T-helper 2 cell (primary cell): Measurements from ENCODE around the gene DMXL2.
"Not testable (repeated sequence)": the region's sequence is repeated elsewhere in the genome, so short reads cannot be mapped to it uniquely, and the experiment has no call there.

Experiments used
- DNase-seq, 5 experiments: peaks; one replicate each; pipeline versions ENCODE4 v3.0.0 to v3.0.0-alpha.2; 2012 to 2022

DMXL2 gene

DNA sequence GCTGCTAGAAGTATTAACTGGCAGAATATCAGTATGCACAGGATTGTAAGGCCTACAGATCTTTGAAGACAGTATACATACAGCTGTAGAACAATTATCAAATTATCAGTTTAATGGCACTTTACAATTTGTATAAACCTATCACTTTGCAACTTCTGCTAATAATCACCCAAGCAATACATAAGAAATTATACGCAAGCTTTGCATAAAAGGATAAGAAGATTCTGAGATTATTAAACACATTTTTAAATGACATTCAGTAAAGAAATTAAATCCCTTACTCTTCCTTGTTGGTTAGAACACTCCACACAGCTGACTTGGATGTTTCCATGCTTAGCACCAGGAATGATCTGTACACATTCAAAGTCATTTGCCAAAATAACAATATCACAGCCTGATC lies 46.8 kb downstream of the DMXL2 start:
- no peak for DNase-seq

DNA sequence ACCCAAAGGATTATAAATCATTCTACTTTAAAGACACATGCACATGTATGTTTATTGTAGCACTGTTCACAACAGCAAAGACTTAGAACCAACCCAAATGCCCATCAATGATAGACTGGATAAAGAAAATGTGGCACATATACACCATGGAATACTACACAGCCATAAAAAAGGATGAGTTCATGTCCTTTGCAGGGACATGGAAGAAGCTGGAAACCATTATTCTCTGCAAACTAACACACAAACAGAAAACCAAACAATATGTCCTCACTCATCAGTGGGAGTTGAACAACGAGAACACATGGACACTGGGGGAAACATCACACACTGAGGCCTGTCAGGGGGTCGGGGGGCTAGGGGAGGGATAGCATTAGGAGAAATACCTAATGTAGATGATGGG lies 49.2 kb downstream of the DMXL2 start:
- DNase-seq: not testable (repeated sequence)

DNA sequence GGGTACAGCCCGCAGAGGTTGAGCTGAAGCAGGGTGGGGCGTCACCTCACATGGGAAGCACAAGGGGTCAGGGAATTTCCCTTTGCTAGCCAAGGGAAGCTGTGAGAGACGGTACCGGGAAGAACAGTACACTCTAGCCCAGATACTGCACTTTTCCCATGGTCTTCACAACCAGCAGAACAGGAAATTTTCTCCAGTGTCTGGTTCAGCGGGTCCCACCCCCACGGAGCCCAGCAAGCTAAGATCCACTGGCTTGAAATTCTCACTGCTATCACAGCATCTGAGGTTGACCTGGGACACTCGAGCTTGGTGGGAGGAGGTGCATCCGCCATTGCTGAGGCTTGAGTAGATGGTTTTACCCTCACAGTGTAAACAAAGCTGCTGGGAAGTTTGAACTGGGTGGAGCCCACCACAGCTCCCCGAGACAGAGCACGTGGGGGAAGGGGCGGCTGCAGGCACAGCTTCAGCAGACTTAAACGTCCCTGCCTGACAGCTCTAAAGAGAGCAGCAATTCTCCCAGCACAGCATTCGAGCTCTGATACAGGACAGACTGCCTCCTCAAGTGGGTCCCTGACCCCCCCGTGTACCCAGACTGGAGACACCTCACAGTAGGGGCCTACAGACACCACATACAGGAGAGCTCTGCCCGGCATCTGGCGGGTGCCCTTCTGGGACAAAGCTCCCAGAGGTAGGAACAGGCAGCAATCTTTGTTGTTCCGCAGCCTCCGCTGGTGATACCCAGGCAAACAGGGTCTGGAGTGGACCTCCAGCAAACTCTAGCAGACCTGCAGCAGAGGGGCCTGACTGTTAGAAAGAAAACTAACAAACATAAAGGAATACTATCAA lies 53.4 kb downstream of the DMXL2 start:
- DNase-seq: not testable (repeated sequence)

DNA sequence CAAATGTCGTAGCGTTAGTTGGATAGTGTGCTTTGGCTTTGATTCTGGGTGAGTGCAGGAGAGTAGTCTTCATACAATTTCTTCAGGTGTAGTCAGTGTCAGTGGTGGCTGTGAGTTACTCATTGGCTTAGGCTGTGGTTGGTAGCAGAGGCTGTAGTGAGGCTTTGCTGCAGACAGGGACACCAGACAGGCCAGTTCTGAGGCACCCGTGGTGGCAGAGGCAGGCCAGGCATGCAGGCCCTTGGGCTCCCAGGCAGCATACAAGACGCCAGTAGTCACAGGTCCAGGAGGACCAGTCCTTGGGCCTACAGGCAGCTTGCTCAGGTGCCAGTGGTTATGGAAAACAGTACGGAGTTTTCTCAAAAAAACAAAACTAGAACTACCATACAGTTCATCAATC lies 61.3 kb downstream of the DMXL2 start:
- DNase-seq: no peak

DNA sequence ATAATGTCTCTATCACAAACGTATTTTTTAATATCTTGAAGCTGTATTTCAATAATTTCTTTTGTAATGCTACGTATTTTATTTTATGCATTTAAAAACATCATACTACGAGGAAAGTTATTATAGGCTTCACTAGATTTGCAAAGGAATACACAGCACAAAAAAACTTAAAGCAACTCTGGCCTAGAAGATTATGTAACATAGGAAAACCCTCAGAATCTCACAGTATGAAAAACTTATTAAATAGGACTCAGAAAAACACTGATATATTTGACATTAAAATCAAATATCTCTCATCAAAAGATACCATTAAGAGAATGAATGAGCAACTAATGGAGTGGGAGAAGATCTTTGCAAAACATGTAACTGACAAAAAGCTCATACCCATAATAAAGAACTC lies 63.7 kb downstream of the DMXL2 start:
- DNase-seq: no peak

DNA sequence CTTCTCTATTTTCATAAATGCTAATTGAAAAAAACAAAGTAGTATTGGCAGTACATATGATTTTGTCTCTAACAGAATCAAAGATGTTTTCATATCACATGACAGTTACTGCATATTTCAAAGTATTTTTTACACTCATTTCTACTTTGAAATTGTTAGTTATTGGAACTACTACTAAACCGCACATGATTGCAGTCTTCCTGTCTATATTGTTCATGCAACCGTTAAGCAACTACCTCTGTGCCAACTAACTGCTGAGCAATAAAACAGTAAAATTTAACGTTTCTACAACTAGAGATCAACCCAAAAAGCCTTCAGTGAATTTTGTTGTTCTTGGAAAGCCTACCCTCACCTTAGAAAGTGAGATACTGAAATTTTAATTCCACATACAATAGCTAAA lies 64.2 kb downstream of the DMXL2 start:
- DNase-seq: no peak

DNA sequence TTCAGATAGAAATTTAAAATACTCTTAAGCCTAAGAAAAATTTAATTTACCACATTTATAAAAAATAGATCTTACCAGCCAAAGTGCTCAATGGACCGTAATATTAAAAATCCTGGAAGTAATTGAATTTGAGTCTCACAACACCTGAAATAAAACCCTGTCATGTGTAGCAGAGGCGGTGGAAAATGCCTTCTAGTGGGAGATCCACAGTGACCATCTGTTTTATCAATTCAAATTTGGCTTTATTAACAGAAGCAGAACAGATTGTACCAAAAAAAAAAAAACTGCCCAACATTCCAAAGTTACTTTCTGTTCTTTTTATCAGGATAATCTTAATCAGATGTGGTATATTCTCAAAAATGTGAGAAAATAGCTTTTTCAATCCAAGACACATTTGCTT lies 71.7 kb downstream of the DMXL2 start:
- no peak for DNase-seq

DNA sequence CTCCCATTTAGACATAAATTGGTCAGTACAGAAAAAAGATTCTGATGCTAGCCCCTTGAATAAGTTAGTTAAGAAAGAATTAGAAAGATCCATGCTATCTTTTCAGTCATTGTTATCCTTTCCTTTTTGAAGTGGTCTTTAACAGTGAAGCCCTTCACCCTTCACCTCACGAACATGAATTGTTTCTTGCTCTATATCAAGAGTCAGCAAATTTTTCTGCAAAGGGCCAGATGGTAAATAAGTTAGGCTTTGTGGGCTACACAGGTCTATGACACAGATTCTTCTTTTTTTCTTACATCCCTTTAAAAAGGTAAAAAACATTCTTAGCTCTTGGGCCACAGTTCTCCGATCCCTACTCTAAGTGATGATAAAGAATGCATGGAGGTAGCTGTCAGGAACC lies 74.9 kb downstream of the DMXL2 start:
- DNase-seq: no peak

DNA sequence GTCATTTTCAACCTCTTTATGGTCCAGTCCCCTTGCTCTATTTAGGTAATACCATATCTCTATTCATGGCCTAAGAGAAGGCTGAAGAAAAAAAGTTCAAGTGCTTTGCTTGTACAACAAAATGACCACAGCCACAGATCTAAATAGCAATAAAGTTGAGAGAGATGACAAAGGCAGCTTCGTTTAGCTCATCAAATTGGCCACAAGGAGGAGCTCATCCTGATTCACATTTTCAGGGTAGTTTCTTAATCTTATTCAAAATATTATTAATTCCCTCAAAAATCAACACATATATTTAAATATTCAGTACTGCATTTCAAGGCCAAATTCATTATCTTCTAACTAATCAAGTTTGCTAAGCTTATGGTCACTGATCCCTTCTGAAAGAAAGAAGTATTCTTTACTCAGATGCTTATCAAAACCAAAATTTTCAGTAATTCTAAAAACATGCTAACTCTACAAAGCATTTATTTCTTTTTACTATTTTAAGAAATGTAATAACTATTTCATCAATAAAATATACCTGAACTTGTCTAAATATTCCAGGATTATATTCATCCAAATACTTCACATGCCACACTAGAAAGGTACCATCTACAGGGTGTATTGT lies 85.5 kb downstream of the DMXL2 start:
- DNase-seq: peak in 1 of 5 experiments; percentile 2

DNA sequence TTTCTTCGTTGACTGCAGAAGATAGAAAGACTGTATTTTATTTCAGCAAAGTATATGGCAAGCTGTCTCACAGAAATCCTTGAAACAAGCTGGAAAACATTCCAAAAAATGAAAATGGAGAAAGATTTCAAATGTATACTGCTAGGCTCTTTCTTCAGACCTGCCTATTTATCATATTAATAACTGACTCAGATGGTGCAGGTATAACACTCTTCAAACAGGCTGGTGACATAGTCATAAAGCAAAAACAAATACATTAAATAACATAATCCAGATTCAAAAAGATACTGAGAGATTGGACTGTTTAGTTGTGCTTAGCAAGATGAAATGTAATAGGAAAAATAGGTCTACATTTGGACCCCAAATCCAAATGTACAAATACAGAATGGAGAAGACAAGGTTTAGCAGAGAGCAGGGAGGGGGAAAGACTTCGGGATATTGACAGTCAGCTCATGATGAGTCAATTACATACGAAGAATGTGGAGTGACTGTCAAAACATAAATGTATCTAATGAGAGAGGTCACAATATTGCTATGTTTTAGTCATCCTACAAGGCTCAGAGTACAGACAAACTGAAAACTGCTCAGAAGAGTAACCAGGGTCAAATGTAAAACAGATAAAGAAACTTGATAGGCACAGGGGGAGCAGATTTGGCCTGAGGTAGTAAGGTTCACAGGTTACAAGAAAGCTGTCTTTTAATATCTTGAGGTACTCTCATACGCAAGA lies 88.7 kb downstream of the DMXL2 start:
- DNase-seq: peak in 1 of 5 experiments; percentile 31

DNA sequence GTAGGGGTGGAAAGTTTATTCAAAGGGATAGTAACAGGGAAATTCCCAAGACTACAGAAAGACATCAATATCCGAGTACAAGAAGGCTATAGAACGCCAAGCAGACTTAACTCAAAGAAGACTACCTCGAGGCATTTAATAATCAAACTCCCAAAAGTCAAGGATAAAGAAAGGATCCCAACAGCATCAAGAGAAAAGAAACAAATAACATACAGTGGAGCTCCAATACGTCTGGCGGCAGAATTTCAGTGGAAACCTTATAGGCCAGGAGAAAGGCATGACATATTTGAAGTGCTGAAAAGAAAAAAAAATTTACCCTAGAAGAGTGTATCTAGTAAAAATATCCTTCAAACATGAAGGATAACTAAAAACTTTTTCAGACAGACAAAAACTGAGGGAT lies 95.6 kb downstream of the DMXL2 start:
- no peak for DNase-seq

DNA sequence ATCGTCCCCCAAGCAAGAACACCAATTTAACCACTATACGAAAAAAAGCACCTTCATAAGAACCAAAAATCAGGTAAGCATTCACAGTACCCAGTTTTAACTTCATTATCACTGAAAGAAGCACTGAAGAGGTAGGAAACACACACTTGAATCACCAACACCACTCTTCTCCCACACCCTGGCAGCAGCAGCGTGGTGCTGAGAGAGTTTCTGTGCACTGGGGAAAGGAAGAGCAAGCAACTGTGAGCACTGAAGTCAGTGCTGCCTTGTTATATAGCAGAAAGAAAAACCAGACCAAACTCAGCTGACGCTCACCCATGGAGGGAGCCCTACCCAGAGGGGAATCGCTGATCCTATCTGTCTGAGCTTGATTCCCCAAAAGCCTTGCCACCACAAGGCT lies 98.2 kb downstream of the DMXL2 start:
- no peak for DNase-seq

DNA sequence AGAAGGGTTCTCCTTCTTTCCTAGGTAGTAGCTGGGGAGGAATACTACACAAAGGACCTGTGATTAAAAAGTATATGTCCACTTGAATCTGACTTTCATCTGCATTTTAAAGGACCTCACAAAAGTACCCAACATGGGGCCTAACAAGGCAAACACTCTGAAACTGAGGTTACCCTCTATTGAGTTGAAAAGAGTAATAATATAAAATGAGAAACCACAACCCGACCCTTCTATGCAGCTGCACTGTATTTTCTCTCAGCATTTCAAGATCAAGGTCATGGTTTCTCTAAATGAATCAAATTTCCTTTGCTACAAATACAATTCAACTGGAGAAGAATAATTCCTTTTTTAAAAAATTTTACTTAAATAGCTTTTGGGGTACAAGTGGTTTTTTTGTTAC lies 106.3 kb downstream of the DMXL2 start:
- DNase-seq: peak in 1 of 5 experiments; percentile 11

DNA sequence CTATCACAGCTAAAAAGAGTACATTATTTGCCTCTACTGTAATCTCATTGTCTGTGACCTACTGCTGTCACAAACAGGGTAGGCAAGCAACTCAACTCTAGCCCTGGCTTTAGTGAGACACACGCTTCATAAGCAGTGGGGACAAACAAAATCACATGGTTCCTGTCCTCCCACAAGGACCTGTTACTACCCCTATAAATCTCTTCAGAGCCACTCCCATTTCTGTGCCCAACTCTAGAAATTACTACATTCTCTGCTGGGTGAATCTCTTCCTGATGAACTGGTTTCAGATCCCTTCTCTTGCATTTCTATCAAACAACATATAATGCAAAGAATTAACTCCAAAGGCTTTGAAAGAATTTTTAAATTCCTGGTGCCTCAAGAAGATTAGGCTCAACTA lies 117.3 kb downstream of the DMXL2 start:
- no peak for DNase-seq

DNA sequence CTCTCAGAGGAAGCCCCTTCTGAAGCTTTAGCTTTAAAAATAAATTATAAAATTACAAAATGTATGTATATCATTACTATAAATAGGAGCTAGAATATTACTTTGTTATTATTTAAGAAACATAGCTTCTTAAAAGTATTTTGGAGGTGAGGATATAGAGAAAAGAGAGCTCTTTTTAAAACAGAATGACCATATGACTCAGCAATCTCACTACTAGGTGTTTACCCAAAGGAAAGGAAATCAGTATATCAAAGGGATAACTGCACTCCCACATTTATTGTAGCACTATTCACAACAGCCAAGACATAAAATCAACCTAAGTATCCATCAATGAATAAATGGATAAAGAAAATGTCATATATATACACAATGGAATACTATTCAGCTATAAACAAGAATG lies 119.6 kb downstream of the DMXL2 start:
- no peak for DNase-seq

DNA sequence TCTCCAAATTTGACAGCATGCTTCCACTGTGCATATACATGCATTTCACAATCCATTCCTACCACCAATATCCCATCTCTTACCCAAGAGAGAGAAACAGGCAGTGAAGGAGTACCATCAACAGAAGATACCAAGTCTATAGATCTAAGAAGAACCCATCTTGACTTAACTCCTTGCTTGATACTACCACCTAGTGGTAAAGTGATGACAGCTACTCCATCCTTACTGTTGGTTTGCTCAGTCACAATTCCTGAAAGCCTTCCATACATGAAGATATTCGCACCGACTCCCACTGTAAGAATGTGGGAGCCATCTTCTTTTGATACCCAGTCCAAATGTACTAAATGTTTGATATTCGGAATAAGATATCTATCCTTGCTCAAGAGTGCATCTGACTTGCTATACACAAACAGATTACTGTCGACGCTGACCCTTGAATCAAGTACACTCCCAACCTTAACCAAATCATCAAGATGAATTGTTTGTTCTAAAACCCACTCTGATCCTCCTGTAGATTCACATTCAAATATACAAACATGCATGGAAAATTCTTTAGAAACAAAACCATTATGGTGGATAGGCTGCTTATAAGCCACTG lies 123.1 kb downstream of the DMXL2 start:
- DNase-seq: peak in 1 of 5 experiments; percentile 20

DNA sequence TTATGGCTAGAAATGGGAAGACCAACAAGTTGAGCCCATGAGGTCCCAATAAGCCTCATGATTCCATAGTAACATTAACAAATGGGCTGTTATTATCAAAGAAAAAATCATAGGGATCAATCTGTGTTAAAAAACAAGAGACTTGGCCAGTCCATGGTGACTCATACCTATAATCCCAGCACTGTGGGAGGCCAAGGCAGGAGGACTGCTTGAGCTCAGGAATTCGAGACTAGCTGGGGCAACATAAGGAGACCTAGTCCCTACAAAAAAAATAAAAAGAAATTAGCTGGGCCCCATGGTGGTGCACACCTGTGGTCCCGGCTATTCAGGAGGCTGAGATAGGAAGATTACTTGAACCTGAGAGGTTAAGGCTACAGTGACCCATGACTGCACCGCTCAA lies 124.8 kb downstream of the DMXL2 start:
- DNase-seq: no peak

DNA sequence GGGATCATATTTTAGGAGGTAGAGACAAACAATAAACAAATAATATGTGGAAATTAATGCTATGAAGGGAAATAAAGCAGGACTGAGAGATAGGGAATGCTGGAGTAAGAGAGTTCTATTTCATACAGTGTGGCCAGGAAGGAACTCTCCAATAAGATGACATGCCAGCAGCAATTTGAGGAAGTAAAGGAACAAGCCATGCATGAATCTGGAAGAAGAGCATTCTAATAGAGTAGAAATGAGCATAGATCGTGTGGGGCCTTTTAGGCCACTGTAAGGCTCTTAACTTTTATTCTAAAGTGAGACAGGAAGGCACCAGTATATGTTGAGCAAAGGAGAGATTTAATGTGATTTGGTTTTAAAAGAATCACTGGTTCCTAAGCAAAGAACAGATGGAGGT lies 126.3 kb downstream of the DMXL2 start:
- no peak for DNase-seq

DNA sequence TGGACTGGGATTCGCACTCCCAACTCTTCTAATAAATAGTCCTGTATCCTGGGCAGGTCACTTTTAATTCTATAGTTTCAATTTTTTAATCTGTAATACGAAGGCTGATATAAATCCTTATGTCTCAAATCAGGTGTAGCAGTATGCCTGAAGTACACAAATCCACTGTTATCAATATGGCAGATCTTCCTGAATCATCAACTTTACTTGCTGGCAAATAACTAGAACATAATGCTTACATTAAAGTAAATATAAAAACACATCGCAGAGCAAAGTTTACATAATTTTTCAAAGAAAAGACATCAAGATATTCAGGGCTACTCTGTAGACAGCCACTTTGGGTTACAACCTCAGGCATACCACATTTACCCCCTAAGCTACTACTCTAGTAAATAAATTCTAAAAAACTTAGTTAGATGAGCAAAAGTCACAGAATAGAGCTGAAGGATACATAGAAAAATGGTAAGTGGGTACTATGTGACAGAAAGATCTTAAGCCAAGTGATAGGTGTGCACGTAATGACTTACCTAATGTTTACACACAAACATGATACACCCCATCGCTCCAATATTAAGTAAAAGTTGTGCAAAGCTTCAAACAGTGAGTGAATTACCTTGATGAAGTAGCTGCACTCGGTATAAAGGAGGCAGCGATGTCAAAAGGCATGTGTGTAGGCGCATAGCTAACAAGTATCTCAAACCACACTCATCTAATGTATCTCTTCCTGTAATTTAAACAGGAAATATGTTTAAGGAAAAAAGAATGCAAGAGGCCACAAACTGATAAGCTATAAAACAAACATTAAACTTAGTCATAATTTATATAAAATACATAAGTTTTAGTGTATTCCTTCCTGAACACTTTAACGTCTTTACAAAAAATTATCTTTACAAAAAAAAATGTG lies 127.9 kb downstream of the DMXL2 start:
- no peak for DNase-seq

DNA sequence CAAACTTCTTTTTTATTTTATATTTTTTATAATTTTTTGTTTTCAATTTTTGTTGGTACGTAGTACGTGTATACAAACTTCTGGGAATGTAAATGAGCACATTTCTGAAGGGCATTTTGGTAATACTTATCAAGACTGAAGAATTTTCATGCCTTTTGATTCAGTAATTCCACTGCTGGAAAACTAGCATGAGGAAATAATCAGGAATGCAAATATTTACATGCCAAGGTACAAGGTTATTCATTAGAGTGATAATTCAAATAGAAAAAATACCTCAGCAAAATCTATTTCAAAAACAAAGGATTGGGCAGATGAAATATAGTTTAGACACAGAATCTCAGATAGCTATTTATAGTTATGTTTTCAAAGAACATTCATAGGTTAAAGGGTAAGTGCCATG lies 128.7 kb downstream of the DMXL2 start:
- DNase-seq: no peak

DNA sequence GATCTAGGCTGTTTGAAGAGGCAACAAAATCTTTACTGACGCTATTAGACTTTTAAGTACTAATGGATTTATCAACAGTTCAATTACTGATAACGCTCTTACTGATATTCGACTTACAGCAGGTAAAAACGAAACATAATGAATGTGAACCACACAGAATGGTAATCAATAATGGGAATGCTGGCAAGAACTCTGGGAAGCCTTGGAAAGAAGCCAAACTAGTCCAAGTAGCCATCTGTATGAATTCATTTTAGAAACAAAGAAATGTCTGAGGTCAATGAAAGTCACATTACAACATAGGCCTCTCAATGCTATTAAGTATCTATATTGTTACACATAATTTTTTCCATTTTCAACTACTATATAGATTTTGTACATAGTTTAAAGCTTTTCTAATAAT lies 130.0 kb downstream of the DMXL2 start:
- DNase-seq: no peak

DNA sequence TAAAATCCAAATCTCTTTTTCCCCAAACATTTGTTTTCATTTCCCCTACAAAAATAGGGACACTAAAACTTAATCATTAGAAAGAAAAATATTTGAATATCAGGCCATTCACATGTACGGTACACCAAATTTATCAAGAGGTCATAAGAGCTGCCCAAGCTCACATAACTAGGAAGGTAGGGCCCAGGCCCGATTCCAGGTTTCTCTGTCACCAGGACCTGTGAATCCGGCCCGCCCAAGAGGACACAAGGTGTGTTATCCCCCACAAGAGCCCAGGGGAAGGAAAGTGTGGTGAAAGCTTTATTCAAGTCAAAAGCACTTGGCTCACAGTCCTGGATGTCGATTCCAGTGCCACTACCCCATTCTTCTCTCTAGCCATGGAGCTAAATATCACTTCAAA lies 130.6 kb downstream of the DMXL2 start:
- DNase-seq: no peak
